H9 (cell line): ENCODE measurements around the gene SPHK2. TPM values are rescaled to one million over a fixed set of nuclear protein-coding genes. Genes with fewer than 3 reads are reported as not detected.

Experiments
- DNase-seq: peaks from one replicate; pipeline ENCODE4 v3.0.0-alpha.2; 2017
- H2AFZ ChIP-seq: one replicate; pipeline ENCODE4 v1.6.1; 2013; ENCODE audit warnings: mild to moderate bottlenecking, low read length, control low read depth, moderate library complexity
- H2AK5ac ChIP-seq: 2 replicates; pipeline ENCODE4 v1.6.1; 2013; ENCODE audit warnings: low read length, control low read depth, mixed read lengths; ENCODE audit not compliant: insufficient read length
- H2BK120ac ChIP-seq: one replicate; pipeline ENCODE4 v1.6.1; 2013; ENCODE audit warnings: low read depth, mild to moderate bottlenecking, low read length, control low read depth, inconsistent platforms; ENCODE audit not compliant: poor library complexity, severe bottlenecking
- H2BK12ac ChIP-seq: 2 replicates; pipeline ENCODE4 v1.6.1; 2013; ENCODE audit warnings: low read length, control low read depth, mixed read lengths, low read depth; ENCODE audit not compliant: insufficient read length
- H2BK15ac ChIP-seq: 2 replicates; pipeline ENCODE4 v1.6.1; 2013; ENCODE audit warnings: low read depth, low read length, control low read depth
- H2BK20ac ChIP-seq: one replicate; pipeline ENCODE4 v1.6.1; 2013; ENCODE audit warnings: low read depth, mild to moderate bottlenecking, low read length, control low read depth, inconsistent platforms; ENCODE audit not compliant: poor library complexity, severe bottlenecking
- H2BK5ac ChIP-seq: 2 replicates; pipeline ENCODE4 v1.6.1; 2013; ENCODE audit warnings: low read length, control low read depth, mixed read lengths; ENCODE audit not compliant: insufficient read length
- H3K14ac ChIP-seq: 2 replicates; pipeline ENCODE4 v1.6.1; 2013; ENCODE audit warnings: low read length, control low read depth; ENCODE audit not compliant: insufficient read depth
- H3K18ac ChIP-seq: 2 replicates; pipeline ENCODE4 v1.6.1; 2013; ENCODE audit warnings: low read depth, mild to moderate bottlenecking, mixed read lengths, low read length, control low read depth; ENCODE audit not compliant: insufficient read length
- H3K23ac ChIP-seq: 2 replicates; pipeline ENCODE4 v1.6.1; 2013; ENCODE audit warnings: low read length, control low read depth, mixed read lengths, low read depth; ENCODE audit not compliant: insufficient read length
- H3K23me2 ChIP-seq: 2 replicates; pipeline ENCODE4 v1.6.1; 2013; ENCODE audit warnings: low read depth, mild to moderate bottlenecking, mixed read lengths, low read length, control low read depth; ENCODE audit not compliant: insufficient read length, poor library complexity, severe bottlenecking
- H3K27ac ChIP-seq: 2 replicates; pipeline ENCODE4 v1.5.1; 2013; ENCODE audit warnings: low read length, control low read depth, mixed read lengths, low read depth; ENCODE audit not compliant: insufficient read length
- H3K27me3 ChIP-seq: 2 replicates; pipeline ENCODE4 v1.6.1; 2013; ENCODE audit warnings: low read length, control low read depth, inconsistent platforms; ENCODE audit not compliant: insufficient read depth
- H3K4ac ChIP-seq: 2 replicates; pipeline ENCODE4 v1.6.1; 2013; ENCODE audit warnings: low read depth, mild to moderate bottlenecking, control low read depth, inconsistent platforms, low read length, moderate library complexity
- H3K4me1 ChIP-seq: 2 replicates; pipeline ENCODE4 v1.6.1; 2013; ENCODE audit warnings: low read length, control low read depth, inconsistent platforms; ENCODE audit not compliant: insufficient read depth
- H3K4me2 ChIP-seq: 2 replicates; pipeline ENCODE4 v1.6.1; 2013; ENCODE audit warnings: low read length, control low read depth, mixed read lengths; ENCODE audit not compliant: insufficient read length, insufficient read depth
- H3K56ac ChIP-seq: 2 replicates; pipeline ENCODE4 v1.6.1; 2013; ENCODE audit warnings: low read depth, mild to moderate bottlenecking, mixed read lengths, low read length, control low read depth; ENCODE audit not compliant: insufficient read length
- H3K79me1 ChIP-seq: 2 replicates; pipeline ENCODE4 v1.6.1; 2013; ENCODE audit warnings: low read depth, mild to moderate bottlenecking, moderate library complexity, low read length, control low read depth, inconsistent platforms; ENCODE audit not compliant: insufficient read depth, poor library complexity, severe bottlenecking
- H3K79me2 ChIP-seq: 2 replicates; pipeline ENCODE4 v1.6.1; 2013; ENCODE audit warnings: low read length, control low read depth, inconsistent platforms; ENCODE audit not compliant: insufficient read depth
- H3K9ac ChIP-seq: 2 replicates; pipeline ENCODE4 v1.6.1; 2013; ENCODE audit warnings: low read length, control low read depth, mixed read lengths; ENCODE audit not compliant: insufficient read length; ENCODE audit errors: extremely low read depth
- H3K9me3 ChIP-seq: one replicate; pipeline ENCODE4 v1.6.1; 2013; ENCODE audit warnings: low read depth, low read length, inconsistent platforms; ENCODE audit not compliant: control insufficient read depth
- H3T11ph ChIP-seq: one replicate; pipeline ENCODE4 v1.6.1; 2013; ENCODE audit warnings: mild to moderate bottlenecking, low read length, control low read depth, inconsistent platforms
- H4K20me1 ChIP-seq: one replicate; pipeline ENCODE4 v1.6.1; 2013; ENCODE audit not compliant: control insufficient read depth, insufficient read length, insufficient read depth
- H4K5ac ChIP-seq: 2 replicates; pipeline ENCODE4 v1.6.1; 2013; ENCODE audit warnings: low read depth, mild to moderate bottlenecking, mixed read lengths, low read length, control low read depth; ENCODE audit not compliant: insufficient read length
- H4K8ac ChIP-seq: replicated peaks from 2 replicates; pipeline ENCODE4 v1.6.1; 2013; ENCODE audit warnings: low read length, control low read depth, mixed read lengths, low read depth; ENCODE audit not compliant: insufficient read length
- H4K91ac ChIP-seq: 2 replicates; pipeline ENCODE4 v1.6.1; 2013; ENCODE audit warnings: low read depth, mild to moderate bottlenecking, moderate library complexity, mixed read lengths, low read length, control low read depth; ENCODE audit not compliant: insufficient read length
- H3K27ac Mint-ChIP-seq, 3 experiments: 2 replicates in 2 of 3; 3 replicates in 1 of 3; pipeline ENCODE4 v1.8.0; 2020 to 2021; ENCODE audit warnings: mixed read lengths in 3 of 3, mild to moderate bottlenecking in 1 of 3, moderate library complexity in 1 of 3
- H3K27me3 Mint-ChIP-seq: 2 replicates; pipeline ENCODE4 v1.8.0; 2021; ENCODE audit warnings: low read depth, mild to moderate bottlenecking, moderate library complexity, mixed read lengths
- H3K36me3 Mint-ChIP-seq, 3 experiments: 2 replicates in 2 of 3; 3 replicates in 1 of 3; pipeline ENCODE4 v1.8.0; 2020 to 2021; ENCODE audit warnings: low read depth in 3 of 3, mixed read lengths in 3 of 3; ENCODE audit not compliant: insufficient read depth in 1 of 3
- H3K4me1 Mint-ChIP-seq, 2 experiments: 2 replicates each; pipeline ENCODE4 v1.8.0; 2020; ENCODE audit warnings: mixed read lengths in 2 of 2
- H3K4me3 Mint-ChIP-seq, 2 experiments: 2 replicates in 1 of 2; 3 replicates in 1 of 2; pipeline ENCODE4 v1.8.0; 2020 to 2021; ENCODE audit warnings: mild to moderate bottlenecking in 2 of 2, mixed read lengths in 2 of 2, moderate library complexity in 1 of 2
- H3K9me3 Mint-ChIP-seq, 2 experiments: 2 replicates in 1 of 2; 3 replicates in 1 of 2; pipeline ENCODE4 v1.8.0; 2020; ENCODE audit warnings: mild to moderate bottlenecking in 2 of 2, mixed read lengths in 2 of 2, moderate library complexity in 1 of 2
- CTCF ChIP-seq: fragments of 200-600 bp; sonication (generic); conservative IDR thresholded peaks from 3 replicates; pipeline ENCODE4 v1.8.0; 2021; ENCODE audit warnings: antibody characterized with exemption, mild to moderate bottlenecking
- WGBS: extraction: QIAGEN DNeasy Blood & Tissue Kit; methylation state at CpG from one replicate; pipeline ENCODE4 v1.1.7; 2013; ENCODE audit warnings: missing lambda C conversion rate, low lambda C conversion rate, mixed read lengths; ENCODE audit not compliant: insufficient read length; ENCODE audit errors: extremely low coverage; 5-methylcytosine and 5-hydroxymethylcytosine counted together
- total RNA-seq: library from RNA; stranded (reverse); gene quantifications from 2 replicates; pipeline ENCODE4 v1.2.1, GENCODE V29; 2021

Gene SPHK2
- total RNA-seq, 1 experiment from 2014 or later: 57.2 TPM

GRCh38 chr19:48671446-48671995 is 52.2 kb downstream of the SPHK2 start:
- Histone ChIP-seq H3K27ac (no peak overlapping the region), H3K23me2 (no peaks in the 10 kb centered on the region), H3K4ac (no peak overlapping the region), H4K5ac (no peak overlapping the region), H3K23ac (no peak overlapping the region), H3K56ac (no peak overlapping the region), H3K4me2 (no peak overlapping the region), H4K8ac (no peak overlapping the region), H3K9me3 (no peaks in the 10 kb centered on the region), H3K9ac (no peak overlapping the region), H3K4me1 (no peaks in the 10 kb centered on the region; the same call in 1 of the 2 replicates), H3K14ac (no peak overlapping the region), H2BK20ac (no peak overlapping the region), H2BK5ac (no peak overlapping the region), H4K91ac (no peak overlapping the region), H2BK12ac (no peak overlapping the region), H3K79me1 (no peaks in the 10 kb centered on the region), H2BK15ac (no peak overlapping the region), H3K18ac (no peak overlapping the region), H3T11ph (no peak overlapping the region), H4K20me1 (peaks cover 2% of the 10 kb centered on the region), H2AK5ac (no peak overlapping the region), H2BK120ac (no peak overlapping the region), H3K27me3 (no peaks in the 10 kb centered on the region), H3K79me2 (no peaks in the 10 kb centered on the region), H2AFZ (no peak overlapping the region)
- WGBS: no CpG with 5 or more reads among the region's 10 CpGs
- Mint-ChIP-seq H3K27ac (peak overlapping the region in 2 of 3 experiments; percentile 27 to 46; a peak in 3 of 7 replicates), H3K9me3 (peaks cover 8 to 11% of the 10 kb centered on the region in 2 experiments), H3K4me3 (peak overlapping the region in 1 of 2 experiments; percentile 27; a peak in 1 of 5 replicates), H3K36me3 (peaks cover 0 to 9% (median 7%) of the 10 kb centered on the region in 3 experiments; a peak in 5 of 7 replicates), H3K27me3 (peaks cover 2% of the 10 kb centered on the region), H3K4me1 (peaks cover 29 to 35% of the 10 kb centered on the region in 2 experiments)
- no peak for DNase-seq
- TF ChIP-seq CTCF: no peak
